ENCODE data around the gene PIGZ. TPM values are rescaled to one million over a fixed set of nuclear protein-coding genes. Genes with fewer than 3 reads are reported as not detected.
A peak's percentile ranks its signal among the peaks of the same experiment; 100 is the strongest.

PIGZ gene
- total RNA-seq, 1 donor from 2014 or later = 9.8 TPM

DNA sequence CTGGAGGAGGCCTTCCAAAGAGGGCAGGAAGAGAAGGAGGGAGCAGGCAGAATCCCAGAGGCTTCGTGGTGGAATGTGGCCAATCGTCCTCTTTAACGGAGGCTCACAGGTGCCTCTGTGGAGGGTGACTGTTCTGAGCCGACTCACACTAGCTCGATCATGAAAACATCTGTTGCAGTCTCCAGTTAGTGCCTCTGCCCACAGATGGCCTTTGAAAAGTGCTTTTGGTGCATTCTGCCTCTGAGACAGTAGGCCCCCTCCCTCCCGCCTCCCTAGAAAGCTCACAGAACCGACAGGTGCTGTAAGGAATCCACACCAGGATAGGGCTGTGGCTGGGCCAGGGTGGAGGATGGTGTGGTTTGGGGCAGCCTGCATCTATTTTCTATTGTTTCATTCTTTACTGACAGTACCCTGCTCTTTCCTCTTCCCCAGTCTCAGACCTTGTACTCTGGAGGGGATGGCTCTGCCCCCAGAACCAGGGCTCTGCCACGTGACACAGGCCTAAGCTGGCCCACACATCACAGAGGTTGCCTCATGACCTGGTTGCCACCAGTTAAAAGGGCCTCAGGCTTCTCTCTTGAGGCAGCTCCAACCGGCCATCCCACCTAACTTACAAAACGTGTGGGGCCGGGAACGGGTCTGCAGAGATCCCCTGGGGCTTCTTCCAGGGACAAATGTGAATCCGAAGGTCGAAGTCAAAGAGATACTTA, 27.2 kb upstream of the PIGZ start:
- Histone ChIP-seq H3K27me3 (no peaks in the 10 kb centered on the region), H3K4me1 (no peaks in the 10 kb centered on the region), H3K36me3 (no peaks in the 10 kb centered on the region), H3K27ac (peak overlapping the region; percentile 53), H3K4me3 (no peak overlapping the region), H3K9me3 (no peaks in the 10 kb centered on the region)
- intact Hi-C loops (cut with DNase I) = no loop called here
- no peak for DNase-seq (ENCODE audit: extremely low spot score in 2 of 2)
- TF ChIP-seq POLR2A (IDR thresholded peaks at IDR 0.05) (no peak), POLR2AphosphoS5 (IDR thresholded peaks at IDR 0.05; ENCODE audit: insufficient read depth in 1 of 2, low read depth in 1 of 2) (no peak)
- TF ChIP-seq, protein P1, sequence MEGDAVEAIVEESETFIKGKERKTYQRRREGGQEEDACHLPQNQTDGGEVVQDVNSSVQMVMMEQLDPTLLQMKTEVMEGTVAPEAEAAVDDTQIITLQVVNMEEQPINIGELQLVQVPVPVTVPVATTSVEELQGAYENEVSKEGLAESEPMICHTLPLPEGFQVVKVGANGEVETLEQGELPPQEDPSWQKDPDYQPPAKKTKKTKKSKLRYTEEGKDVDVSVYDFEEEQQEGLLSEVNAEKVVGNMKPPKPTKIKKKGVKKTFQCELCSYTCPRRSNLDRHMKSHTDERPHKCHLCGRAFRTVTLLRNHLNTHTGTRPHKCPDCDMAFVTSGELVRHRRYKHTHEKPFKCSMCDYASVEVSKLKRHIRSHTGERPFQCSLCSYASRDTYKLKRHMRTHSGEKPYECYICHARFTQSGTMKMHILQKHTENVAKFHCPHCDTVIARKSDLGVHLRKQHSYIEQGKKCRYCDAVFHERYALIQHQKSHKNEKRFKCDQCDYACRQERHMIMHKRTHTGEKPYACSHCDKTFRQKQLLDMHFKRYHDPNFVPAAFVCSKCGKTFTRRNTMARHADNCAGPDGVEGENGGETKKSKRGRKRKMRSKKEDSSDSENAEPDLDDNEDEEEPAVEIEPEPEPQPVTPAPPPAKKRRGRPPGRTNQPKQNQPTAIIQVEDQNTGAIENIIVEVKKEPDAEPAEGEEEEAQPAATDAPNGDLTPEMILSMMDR (IDR thresholded peaks at IDR 0.05) = no peak

DNA sequence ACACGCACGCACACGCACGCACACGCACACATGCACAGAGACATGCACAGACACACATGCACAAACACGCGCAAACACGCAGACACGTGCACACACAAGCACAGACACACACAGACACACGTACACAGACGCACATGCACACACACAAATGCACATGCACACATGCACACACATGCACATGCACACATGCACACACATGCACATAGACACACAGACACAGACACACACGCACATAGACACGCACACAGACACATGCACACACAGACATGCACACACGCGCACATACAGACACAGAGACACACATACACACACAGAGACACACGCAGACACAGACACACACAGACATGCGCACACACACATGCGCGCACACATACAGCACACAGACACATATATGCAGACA, 26.4 kb upstream of the PIGZ start:
- Histone ChIP-seq H3K4me1 (no peaks in the 10 kb centered on the region), H3K4me3 (no peak overlapping the region), H3K36me3 (no peaks in the 10 kb centered on the region), H3K27ac (no peak overlapping the region), H3K27me3 (no peaks in the 10 kb centered on the region), H3K9me3 (no peaks in the 10 kb centered on the region)
- intact Hi-C loops (cut with DNase I) = no loop called here
- DNase-seq (ENCODE audit: extremely low spot score in 2 of 2) = no peak
- TF ChIP-seq, protein P1 (IDR thresholded peaks at IDR 0.05) = no peak
- TF ChIP-seq POLR2A (IDR thresholded peaks at IDR 0.05) (no peak), POLR2AphosphoS5 (IDR thresholded peaks at IDR 0.05; ENCODE audit: insufficient read depth in 1 of 2, low read depth in 1 of 2) (no peak)

DNA sequence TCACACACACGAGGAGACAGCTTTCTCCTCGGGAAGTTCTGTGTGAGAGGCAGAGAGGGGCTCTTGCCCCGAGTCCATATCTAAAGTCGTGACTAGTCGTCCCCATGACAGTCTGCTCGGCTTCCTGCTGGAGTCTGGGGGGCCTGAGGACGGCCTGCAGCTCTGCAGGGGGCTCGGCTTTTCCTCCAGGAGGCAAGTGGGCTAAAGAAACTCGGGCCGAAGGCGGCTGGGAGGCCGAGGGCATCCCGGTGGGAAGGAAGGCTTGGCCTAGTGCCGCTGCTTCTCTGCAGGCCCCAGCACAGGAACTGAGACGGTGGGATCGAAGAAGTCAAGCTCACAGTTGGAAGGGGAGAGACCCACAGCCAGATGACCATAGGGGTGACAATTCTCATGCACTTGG, 25.4 kb upstream of the PIGZ start:
- H3K4me3 ChIP-seq = no peak overlapping the region
- H3K27me3 ChIP-seq = no peaks in the 10 kb centered on the region
- no peaks in the 10 kb centered on the region for H3K9me3 ChIP-seq
- no peak for DNase-seq (ENCODE audit: extremely low spot score in 2 of 2)
- no peak overlapping the region for H3K27ac ChIP-seq
- TF ChIP-seq, protein P1 (IDR thresholded peaks at IDR 0.05) = no peak
- no peak for TF ChIP-seq POLR2A (IDR thresholded peaks at IDR 0.05)
- no peak for TF ChIP-seq POLR2AphosphoS5 (IDR thresholded peaks at IDR 0.05; ENCODE audit: insufficient read depth in 1 of 2, low read depth in 1 of 2)
- no peaks in the 10 kb centered on the region for H3K36me3 ChIP-seq
- intact Hi-C loops (cut with DNase I) = no loop called here
- no peaks in the 10 kb centered on the region for H3K4me1 ChIP-seq

DNA sequence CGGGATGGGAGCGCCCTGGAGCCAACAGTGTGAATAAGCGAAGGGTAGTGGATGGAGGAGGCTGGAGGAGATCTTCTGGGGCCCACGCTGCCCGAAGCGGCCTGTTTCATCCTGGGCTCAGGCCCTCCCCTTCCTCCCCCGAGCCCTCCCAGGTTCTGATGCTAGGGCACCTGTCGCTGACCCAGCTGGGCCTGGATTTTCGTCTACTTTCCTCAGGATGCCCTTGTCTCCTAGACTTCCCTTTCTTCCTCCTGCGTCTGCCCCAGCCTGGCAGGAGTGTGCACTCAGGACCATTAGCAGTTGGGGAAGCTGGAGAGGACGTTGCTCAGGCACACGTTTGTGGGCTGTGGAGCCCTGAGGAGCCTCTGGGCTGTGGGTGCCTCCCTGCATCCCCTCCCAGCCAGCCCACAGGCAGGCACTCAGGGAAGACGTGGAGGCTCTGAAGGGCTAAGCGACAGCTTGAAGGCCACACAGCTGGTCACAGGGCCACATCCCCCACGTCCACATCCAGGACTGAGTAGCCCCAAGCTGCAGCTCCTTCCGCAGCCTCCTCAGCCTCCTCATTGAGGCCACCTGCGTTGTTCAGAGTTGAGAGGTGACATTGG, 23.9 kb upstream of the PIGZ start:
- Histone ChIP-seq H3K27me3 (no peaks in the 10 kb centered on the region), H3K4me3 (no peak overlapping the region), H3K4me1 (no peaks in the 10 kb centered on the region), H3K36me3 (no peaks in the 10 kb centered on the region), H3K27ac (no peak overlapping the region), H3K9me3 (no peaks in the 10 kb centered on the region)
- DNase-seq (ENCODE audit: extremely low spot score in 2 of 2) = no peak
- no peak for TF ChIP-seq POLR2AphosphoS5 (IDR thresholded peaks at IDR 0.05; ENCODE audit: insufficient read depth in 1 of 2, low read depth in 1 of 2)
- TF ChIP-seq POLR2A (IDR thresholded peaks at IDR 0.05) = no peak
- TF ChIP-seq, protein P1 (IDR thresholded peaks at IDR 0.05) = no peak
- intact Hi-C loops (cut with DNase I) = no loop called here
